ENCODE data around the gene LRRC41.
"Not testable (repeated sequence)": the region's sequence is repeated elsewhere in the genome, so short reads cannot be mapped to it uniquely, and the experiment has no call there.

Gene LRRC41

GRCh38 chr1:46246548-46247435 lies 56.6 kb downstream of the LRRC41 start:
- FAIRE-seq (peak; percentile 51), DNase-seq (ENCODE audit: insufficient read length, low spot score) (peak; percentile 8)

DNA sequence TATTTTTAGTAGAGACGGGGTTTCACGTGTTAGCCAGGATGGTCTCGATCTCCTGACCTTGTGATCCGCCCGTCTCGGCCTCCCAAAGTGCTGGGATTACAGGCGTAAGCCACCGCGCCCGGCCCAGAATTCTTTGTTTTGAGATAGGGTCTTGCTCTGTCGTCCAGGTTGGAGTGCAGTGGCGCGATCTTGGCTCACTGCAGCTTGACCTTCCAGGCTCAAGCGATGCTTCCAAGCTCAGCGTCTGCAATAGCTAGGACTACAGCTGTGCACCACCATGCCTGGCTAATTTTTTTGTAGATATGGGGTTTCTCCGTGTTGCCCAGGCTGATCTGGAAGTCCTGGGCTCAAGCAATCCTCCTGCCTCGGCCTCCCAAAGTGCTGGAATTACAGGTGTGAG lies 57.3 kb downstream of the LRRC41 start:
- FAIRE-seq; DNase-seq (ENCODE audit: insufficient read length, low spot score): not testable (repeated sequence)

DNA sequence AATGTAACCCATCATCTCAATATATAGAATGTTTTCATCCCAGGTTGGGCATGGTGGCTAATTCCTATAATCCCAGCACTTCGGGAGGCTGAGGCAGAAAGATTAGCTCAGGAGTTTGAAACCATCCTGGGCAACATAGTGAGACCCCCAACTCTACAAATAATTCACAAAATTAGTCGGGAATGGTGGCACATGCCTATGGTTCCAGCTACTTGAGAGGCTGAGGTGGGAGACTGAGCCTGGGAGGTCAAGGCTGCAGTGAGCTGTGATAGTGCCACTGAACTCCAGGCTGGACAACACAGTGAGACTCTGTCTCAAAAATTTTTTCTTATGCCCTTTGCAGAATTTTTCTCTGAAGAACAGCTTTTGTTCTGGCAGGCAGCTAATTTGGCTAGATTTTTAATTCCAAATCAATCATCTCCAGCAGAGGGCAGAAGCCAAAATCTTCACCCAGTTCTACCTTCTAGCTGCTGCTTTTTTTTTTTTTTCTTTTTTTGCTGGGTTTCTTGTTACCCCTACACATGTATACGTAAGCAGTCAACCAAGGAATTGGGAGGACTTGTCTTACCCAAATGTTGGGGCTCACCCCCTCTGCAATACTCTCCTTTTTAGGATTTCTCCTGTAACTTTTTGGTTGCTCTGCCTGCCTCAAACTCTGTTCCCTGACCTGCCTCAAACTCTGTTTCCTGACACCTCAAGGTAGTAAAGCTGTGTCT lies 58.6 kb downstream of the LRRC41 start:
- DNase-seq (ENCODE audit: insufficient read length, low spot score) (peak; percentile 56), FAIRE-seq (no peak)

DNA sequence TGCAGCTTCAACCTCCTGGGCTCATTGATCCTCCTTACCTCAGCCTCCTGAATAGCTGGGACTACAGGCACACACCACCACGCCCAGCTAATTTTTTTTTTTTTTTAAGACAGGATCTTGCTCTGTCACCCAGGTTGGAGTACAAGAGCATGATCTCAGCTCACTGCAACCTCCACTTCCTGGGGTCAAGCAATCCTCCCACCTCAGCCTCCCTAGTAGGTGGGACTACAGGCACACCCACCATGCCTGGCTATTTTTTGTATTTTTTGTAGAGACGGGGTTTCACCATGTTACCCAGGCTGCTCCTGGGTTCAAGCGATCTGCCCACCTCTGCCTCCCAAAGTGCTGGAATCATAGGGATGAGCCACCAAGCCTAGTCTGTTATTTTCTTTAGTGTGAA lies 59.6 kb downstream of the LRRC41 start:
- not testable (repeated sequence) for FAIRE-seq; DNase-seq (ENCODE audit: insufficient read length, low spot score)

GRCh38 chr1:46242918-46243317 lies 60.5 kb downstream of the LRRC41 start:
- no peak for FAIRE-seq
- no peak for DNase-seq (ENCODE audit: insufficient read length, low spot score)

- FAIRE-seq; DNase-seq (ENCODE audit: insufficient read length, low spot score): not testable (repeated sequence)
These were observed 61.7 kb downstream of the LRRC41 start for GRCh38 chr1:46241733-46242132.

- not testable (repeated sequence) for FAIRE-seq; DNase-seq (ENCODE audit: insufficient read length, low spot score)
These were observed 64.6 kb downstream of the LRRC41 start for GRCh38 chr1:46238865-46239264.

GRCh38 chr1:46236882-46237281 lies 66.5 kb downstream of the LRRC41 start:
- FAIRE-seq: no peak
- no peak for DNase-seq (ENCODE audit: insufficient read length, low spot score)

- not testable (repeated sequence) for FAIRE-seq; DNase-seq (ENCODE audit: insufficient read length, low spot score)
These were observed 72.2 kb downstream of the LRRC41 start for GRCh38 chr1:46231231-46231630.

All from GM19239 (cell line).